Colonic mucosa (tissue), 4 donors: ENCODE data around the gene FREM2. TPM values are rescaled to one million over a fixed set of nuclear protein-coding genes. Genes with fewer than 3 reads are reported as not detected.

Experiments
- DNase-seq: peaks from one replicate; pipeline ENCODE4 v3.0.0-alpha.2; 2020
- H3K27ac ChIP-seq: fragments of 200-600 bp; one replicate; pipeline ENCODE4 v1.8.0; 2021
- H3K27me3 ChIP-seq: fragments of 200-600 bp; one replicate; pipeline ENCODE4 v1.8.0; 2021
- H3K36me3 ChIP-seq: fragments of 200-600 bp; one replicate; pipeline ENCODE4 v1.8.0; 2021
- H3K4me1 ChIP-seq: fragments of 200-600 bp; one replicate; pipeline ENCODE4 v1.8.0; 2021; ENCODE audit warnings: mild to moderate bottlenecking
- H3K4me3 ChIP-seq: fragments of 200-600 bp; one replicate; pipeline ENCODE4 v1.8.0; 2021
- H3K9ac ChIP-seq, 2 donors: one replicate each; pipeline ENCODE4 v1.7.0; 2013; ENCODE audit warnings: control low read depth in 2 of 2, low read depth in 2 of 2, low read length in 2 of 2
- H3K9me3 ChIP-seq: fragments of 200-600 bp; one replicate; pipeline ENCODE4 v1.8.0; 2021
- intact Hi-C: fragments of 100-400 bp; cut with DNase I; formaldehyde crosslinking; loops from one replicate; pipeline ENCODE4 v1.14.1; 2022
- total RNA-seq, 2 donors: library from RNA; stranded (reverse); fragmentation: NEBNext Ultra II Directional in 1 of 2; extraction: Animal tissue kit (Norgen Biotek cat#: 25700) in 1 of 2; gene quantifications; one replicate each; pipeline ENCODE4 v1.2.1, GENCODE V29; 2021
- TF ChIP-seq, protein P1 (sequence below): fragments of 200-600 bp; IDR thresholded peaks from one replicate; pipeline ENCODE4 v1.8.0; 2022; ENCODE audit warnings: antibody characterized with exemption, mild to moderate bottlenecking
- donor health status: healthy.
- donor health status: DM: no; HTN: no; CAD: no.
- donor health status: DM: no; HTN: no; CAD: no.

The FREM2 gene
- total RNA-seq, 2 donors from 2014 or later: 0.86 to 1.1 TPM

DNA sequence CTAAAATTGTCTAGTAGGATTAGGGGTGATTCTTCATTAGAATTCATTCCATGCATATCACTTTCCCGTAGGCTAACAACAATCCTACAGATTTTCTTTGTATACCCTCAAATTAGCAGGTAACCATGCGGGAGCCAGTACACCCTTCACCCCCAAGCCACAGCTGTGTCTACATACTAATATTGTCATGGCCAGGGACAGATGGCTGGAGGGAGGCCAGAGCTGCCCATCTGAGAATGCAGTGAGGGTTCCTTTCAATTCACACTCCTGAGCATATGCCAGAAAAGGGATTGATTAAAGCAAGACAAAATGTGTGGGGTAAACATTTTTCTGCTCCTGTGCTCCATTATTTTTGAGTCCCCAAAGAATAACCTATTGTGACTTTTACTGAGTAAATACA, 68.9 kb downstream of the FREM2 start:
- intact Hi-C loops: no loop called here
- no peak overlapping the region for H3K9ac ChIP-seq
- H3K36me3 ChIP-seq: no peaks in the 10 kb centered on the region
- no peaks in the 10 kb centered on the region for H3K4me1 ChIP-seq
- no peak overlapping the region for H3K27ac ChIP-seq
- H3K27me3 ChIP-seq: no peaks in the 10 kb centered on the region
- TF ChIP-seq, protein P1, sequence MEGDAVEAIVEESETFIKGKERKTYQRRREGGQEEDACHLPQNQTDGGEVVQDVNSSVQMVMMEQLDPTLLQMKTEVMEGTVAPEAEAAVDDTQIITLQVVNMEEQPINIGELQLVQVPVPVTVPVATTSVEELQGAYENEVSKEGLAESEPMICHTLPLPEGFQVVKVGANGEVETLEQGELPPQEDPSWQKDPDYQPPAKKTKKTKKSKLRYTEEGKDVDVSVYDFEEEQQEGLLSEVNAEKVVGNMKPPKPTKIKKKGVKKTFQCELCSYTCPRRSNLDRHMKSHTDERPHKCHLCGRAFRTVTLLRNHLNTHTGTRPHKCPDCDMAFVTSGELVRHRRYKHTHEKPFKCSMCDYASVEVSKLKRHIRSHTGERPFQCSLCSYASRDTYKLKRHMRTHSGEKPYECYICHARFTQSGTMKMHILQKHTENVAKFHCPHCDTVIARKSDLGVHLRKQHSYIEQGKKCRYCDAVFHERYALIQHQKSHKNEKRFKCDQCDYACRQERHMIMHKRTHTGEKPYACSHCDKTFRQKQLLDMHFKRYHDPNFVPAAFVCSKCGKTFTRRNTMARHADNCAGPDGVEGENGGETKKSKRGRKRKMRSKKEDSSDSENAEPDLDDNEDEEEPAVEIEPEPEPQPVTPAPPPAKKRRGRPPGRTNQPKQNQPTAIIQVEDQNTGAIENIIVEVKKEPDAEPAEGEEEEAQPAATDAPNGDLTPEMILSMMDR: no peak
- H3K9me3 ChIP-seq: no peaks in the 10 kb centered on the region
- DNase-seq: no peak
- H3K4me3 ChIP-seq: no peak overlapping the region

DNA sequence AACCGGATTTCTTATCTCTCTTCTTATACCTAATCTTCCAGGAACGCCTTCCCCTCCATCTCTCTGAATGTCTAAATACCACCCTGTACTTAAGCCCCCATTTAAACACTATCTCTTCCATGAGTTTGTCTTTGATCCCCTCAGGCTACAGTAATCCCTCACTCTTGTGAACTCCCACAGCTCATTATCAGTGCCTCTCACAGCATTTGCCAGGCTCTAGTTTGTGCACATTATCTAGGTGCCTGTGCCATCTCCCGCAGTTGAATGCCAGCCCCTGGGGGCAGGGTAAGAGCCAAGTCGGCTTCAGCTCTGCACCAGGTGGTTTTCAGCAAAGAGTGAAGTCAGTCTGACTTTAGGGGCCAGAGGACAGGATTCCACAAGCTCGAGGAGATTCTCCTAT, 71.4 kb downstream of the FREM2 start:
- Histone ChIP-seq H3K9ac (no peak overlapping the region), H3K4me1 (no peaks in the 10 kb centered on the region), H3K27ac (no peak overlapping the region), H3K27me3 (no peaks in the 10 kb centered on the region), H3K36me3 (no peaks in the 10 kb centered on the region), H3K9me3 (no peaks in the 10 kb centered on the region), H3K4me3 (no peak overlapping the region)
- no peak for DNase-seq
- TF ChIP-seq, protein P1: no peak
- intact Hi-C loops: no loop called here

DNA sequence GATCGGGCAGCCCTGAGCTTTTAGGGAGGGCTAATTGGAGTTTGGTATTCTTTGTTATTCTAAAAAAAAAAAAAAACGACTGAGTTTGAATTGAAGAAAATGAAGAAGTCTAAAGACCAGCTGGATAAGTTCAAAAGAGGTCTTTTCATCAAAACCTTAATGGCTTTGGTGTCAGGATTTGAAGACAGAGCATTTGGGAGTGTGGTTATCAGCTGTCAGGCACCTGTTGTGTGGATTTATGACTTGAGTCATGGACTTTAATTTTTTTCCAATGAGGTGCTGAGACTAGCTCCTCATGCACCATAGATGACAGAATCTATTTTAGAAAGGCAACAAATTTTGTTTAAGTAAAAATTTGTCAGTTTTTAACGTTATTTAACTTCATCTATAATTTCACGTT, 72.5 kb downstream of the FREM2 start:
- DNase-seq: no peak
- Histone ChIP-seq H3K4me1 (no peaks in the 10 kb centered on the region), H3K4me3 (no peak overlapping the region), H3K36me3 (no peaks in the 10 kb centered on the region), H3K9me3 (no peaks in the 10 kb centered on the region), H3K9ac (no peak overlapping the region), H3K27me3 (no peaks in the 10 kb centered on the region), H3K27ac (no peak overlapping the region)
- intact Hi-C loops: no loop called here
- TF ChIP-seq, protein P1: no peak

DNA sequence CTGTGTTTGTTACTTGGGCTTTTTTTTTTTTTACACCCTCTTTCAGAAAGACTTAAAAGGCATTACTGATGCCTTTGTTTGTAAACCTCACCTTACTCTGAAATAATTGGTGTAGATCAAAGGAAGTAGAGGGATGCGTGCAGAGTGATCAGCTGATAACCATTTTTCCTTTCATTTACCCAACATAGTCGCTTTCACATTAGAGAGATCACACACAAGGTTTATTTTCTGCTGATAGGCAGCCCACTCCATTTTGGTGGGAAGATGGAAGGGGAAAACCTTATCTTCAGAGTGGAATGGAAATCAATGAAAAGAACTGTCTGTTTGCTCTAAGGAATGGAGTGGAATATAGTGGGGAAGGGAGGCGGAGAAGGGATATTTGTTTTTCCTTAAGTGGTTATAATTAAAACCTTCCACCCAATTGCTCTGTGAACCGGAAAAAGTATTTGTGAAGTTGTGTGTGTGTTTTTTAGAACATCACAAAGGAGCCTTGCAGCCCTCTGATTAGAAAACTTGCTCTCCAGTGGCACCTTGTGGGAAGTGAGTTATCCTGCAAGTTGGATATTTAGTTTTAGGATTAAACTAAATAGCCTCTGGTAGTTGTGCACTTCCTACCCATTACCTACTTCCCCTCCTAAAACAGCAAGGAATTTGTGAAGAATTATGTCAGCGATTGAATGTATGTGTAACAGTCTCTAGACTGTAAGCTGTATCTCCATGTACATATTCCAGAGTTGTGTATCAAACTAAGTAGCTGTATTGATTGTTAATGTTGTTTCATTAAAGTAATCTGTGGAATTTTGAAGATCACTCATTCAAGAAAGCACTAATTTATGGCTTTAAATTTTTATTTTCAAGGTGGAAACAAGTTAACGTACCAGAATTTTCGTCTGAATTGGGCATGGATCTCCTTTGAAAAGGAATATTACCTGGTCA, 76.8 kb downstream of the FREM2 start:
- no peak for DNase-seq
- Histone ChIP-seq H3K9me3 (no peaks in the 10 kb centered on the region), H3K4me1 (no peaks in the 10 kb centered on the region), H3K9ac (no peak overlapping the region), H3K4me3 (no peak overlapping the region), H3K27me3 (no peaks in the 10 kb centered on the region), H3K36me3 (no peaks in the 10 kb centered on the region), H3K27ac (no peak overlapping the region)
- intact Hi-C loops: no loop called here
- TF ChIP-seq, protein P1: peak; percentile 32

DNA sequence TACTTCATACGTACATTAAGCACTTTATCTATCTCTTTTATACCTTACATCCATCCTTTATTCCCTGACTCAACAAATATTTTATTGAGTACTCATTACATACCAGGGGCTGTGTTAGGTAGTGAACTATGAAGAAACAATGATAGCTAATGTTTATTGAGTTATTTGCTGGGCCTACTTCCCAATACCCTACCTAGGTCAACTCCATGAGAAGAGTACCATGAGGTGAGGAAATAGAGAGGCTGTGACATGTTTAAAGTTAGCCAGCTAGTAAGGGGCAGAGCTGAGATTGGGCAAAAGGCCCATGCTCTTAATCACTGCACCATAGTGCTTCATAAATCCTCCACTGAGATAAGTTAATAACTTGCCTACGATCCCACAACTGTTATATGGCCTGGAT, 79.9 kb downstream of the FREM2 start:
- Histone ChIP-seq H3K4me1 (no peaks in the 10 kb centered on the region), H3K27ac (no peak overlapping the region), H3K36me3 (no peaks in the 10 kb centered on the region), H3K9ac (no peak overlapping the region), H3K27me3 (no peaks in the 10 kb centered on the region), H3K9me3 (no peaks in the 10 kb centered on the region), H3K4me3 (no peak overlapping the region)
- intact Hi-C loops: no loop called here
- DNase-seq: no peak
- TF ChIP-seq, protein P1: no peak
